ENCODE results near the gene CFAP157.

Gene CFAP157

DNA sequence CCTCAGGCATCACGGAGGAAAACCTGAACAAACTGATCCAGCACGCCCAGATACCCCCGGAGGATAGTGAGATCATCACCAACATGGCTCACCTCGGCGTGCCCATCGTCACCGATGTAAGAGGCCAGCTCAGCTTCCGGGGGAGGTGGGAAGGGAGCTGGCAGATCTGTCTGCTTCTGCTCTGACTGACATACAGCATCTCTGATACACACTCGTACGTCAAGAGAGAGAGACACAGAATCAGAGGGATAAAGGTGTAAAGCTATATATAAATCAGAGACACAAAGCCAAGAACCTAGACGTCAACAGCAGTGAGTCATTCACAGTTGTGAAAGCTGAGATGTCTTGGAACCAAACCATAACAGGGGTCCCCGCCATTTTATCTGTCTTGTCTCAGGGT, 30.1 kb upstream of the CFAP157 start:
- Histone ChIP-seq H3K36me3 (ENCODE audit: control insufficient read depth in 2 of 2, insufficient read depth in 2 of 2, low read length in 2 of 2) (peaks cover 0 to 24% of the 10 kb centered on the region in 2 donors), H3K27ac (ENCODE audit: low read depth in 2 of 2, low read length in 2 of 2) (no peak overlapping the region)

DNA sequence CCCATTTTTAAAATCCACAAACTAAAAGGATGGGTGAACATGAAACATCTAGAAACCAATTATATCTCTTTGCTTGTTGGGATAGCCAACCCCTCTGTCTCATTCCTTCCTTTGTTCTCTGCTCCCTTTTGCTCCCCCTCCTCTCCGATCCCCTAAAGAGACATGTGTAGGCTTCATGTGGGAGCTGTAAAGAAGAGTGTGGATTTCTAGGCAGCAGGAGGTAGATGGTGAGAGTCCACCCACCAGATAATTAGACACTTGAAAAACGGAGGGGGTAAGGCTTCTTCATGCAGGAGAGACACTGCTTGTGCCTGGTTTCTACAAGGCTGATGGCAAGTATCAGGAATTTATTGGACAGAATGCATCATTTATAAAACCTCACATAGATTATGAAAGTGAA, 27.3 kb upstream of the CFAP157 start:
- Histone ChIP-seq H3K27ac (ENCODE audit: low read depth in 2 of 2, low read length in 2 of 2) (no peak overlapping the region), H3K9ac (ENCODE audit: low read depth in 1 of 2, low read length in 2 of 2) (no peak overlapping the region), H3K9me3 (ENCODE audit: control insufficient read depth in 2 of 2, low read length in 2 of 2) (no peaks in the 10 kb centered on the region), H3K36me3 (ENCODE audit: control insufficient read depth in 2 of 2, insufficient read depth in 2 of 2, low read length in 2 of 2) (peaks cover 0 to 28% of the 10 kb centered on the region in 2 donors), H3K27me3 (ENCODE audit: control insufficient read depth in 2 of 2, insufficient read depth in 2 of 2, low read length in 2 of 2) (no peaks in the 10 kb centered on the region), H3K4me1 (ENCODE audit: control insufficient read depth in 2 of 2, insufficient read depth in 2 of 2, low read length in 2 of 2) (no peaks in the 10 kb centered on the region), H3K4me3 (ENCODE audit: low read length in 2 of 2) (no peak overlapping the region)

More for the DNA sequence above, 30.1 kb upstream of the CFAP157 start:
- no peaks in the 10 kb centered on the region for H3K4me1 ChIP-seq (ENCODE audit: control insufficient read depth in 2 of 2, insufficient read depth in 2 of 2, low read length in 2 of 2)
- no peak overlapping the region for H3K9ac ChIP-seq (ENCODE audit: low read depth in 1 of 2, low read length in 2 of 2)
- H3K9me3 ChIP-seq (ENCODE audit: control insufficient read depth in 2 of 2, low read length in 2 of 2) = no peaks in the 10 kb centered on the region
- H3K4me3 ChIP-seq (ENCODE audit: low read length in 2 of 2) = no peak overlapping the region
- no peaks in the 10 kb centered on the region for H3K27me3 ChIP-seq (ENCODE audit: control insufficient read depth in 2 of 2, insufficient read depth in 2 of 2, low read length in 2 of 2)

DNA sequence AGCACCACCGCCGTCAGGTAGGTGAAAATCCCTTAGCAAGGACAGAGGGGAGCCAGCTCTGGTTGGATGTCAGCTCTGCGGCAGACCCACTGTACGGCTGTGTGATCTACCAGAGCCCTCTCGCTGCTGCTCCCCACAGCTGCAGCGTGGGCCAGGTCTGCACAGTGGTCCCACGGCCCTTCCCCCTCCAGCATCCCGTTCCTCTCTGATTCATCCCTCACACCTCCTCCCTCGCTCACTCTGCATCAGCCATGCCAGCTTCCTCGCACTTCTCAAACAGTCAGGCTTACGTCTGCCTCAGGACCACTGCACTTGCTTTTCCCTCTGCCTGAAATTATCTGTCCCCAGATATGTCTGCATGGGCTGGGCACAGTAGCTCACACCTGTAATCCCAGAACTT, 26.6 kb upstream of the CFAP157 start:
- Histone ChIP-seq H3K9me3 (ENCODE audit: control insufficient read depth in 2 of 2, low read length in 2 of 2) (no peaks in the 10 kb centered on the region), H3K27me3 (ENCODE audit: control insufficient read depth in 2 of 2, insufficient read depth in 2 of 2, low read length in 2 of 2) (no peaks in the 10 kb centered on the region), H3K4me1 (ENCODE audit: control insufficient read depth in 2 of 2, insufficient read depth in 2 of 2, low read length in 2 of 2) (no peaks in the 10 kb centered on the region), H3K27ac (ENCODE audit: low read depth in 2 of 2, low read length in 2 of 2) (no peak overlapping the region), H3K36me3 (ENCODE audit: control insufficient read depth in 2 of 2, insufficient read depth in 2 of 2, low read length in 2 of 2) (peaks cover 0 to 28% of the 10 kb centered on the region in 2 donors), H3K4me3 (ENCODE audit: low read length in 2 of 2) (no peak overlapping the region), H3K9ac (ENCODE audit: low read depth in 1 of 2, low read length in 2 of 2) (no peak overlapping the region)

DNA sequence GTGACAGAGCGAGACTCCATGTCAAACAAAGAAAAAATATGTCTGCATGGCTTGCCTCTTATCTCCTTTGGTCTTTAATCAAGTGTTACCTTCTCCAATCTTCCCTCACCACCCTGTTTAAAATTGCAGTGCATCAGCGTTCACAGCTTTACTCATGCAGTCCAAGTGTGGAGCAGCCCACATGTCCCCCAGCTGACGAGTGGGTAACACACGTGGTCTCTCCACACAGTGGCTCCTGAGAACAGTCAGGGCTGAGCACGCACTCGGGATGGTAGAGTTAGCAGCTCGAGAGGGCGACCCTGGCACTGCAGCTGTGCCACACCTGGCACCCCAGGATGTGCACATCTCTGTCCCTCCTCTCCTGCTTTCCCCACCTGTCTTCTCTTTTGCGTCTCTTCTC, 25.9 kb upstream of the CFAP157 start:
- Histone ChIP-seq H3K4me1 (ENCODE audit: control insufficient read depth in 2 of 2, insufficient read depth in 2 of 2, low read length in 2 of 2) (no peaks in the 10 kb centered on the region), H3K36me3 (ENCODE audit: control insufficient read depth in 2 of 2, insufficient read depth in 2 of 2, low read length in 2 of 2) (peaks cover 0 to 22% of the 10 kb centered on the region in 2 donors), H3K27me3 (ENCODE audit: control insufficient read depth in 2 of 2, insufficient read depth in 2 of 2, low read length in 2 of 2) (no peaks in the 10 kb centered on the region), H3K9me3 (ENCODE audit: control insufficient read depth in 2 of 2, low read length in 2 of 2) (no peaks in the 10 kb centered on the region), H3K9ac (ENCODE audit: low read depth in 1 of 2, low read length in 2 of 2) (no peak overlapping the region), H3K4me3 (ENCODE audit: low read length in 2 of 2) (no peak overlapping the region), H3K27ac (ENCODE audit: low read depth in 2 of 2, low read length in 2 of 2) (no peak overlapping the region)

DNA sequence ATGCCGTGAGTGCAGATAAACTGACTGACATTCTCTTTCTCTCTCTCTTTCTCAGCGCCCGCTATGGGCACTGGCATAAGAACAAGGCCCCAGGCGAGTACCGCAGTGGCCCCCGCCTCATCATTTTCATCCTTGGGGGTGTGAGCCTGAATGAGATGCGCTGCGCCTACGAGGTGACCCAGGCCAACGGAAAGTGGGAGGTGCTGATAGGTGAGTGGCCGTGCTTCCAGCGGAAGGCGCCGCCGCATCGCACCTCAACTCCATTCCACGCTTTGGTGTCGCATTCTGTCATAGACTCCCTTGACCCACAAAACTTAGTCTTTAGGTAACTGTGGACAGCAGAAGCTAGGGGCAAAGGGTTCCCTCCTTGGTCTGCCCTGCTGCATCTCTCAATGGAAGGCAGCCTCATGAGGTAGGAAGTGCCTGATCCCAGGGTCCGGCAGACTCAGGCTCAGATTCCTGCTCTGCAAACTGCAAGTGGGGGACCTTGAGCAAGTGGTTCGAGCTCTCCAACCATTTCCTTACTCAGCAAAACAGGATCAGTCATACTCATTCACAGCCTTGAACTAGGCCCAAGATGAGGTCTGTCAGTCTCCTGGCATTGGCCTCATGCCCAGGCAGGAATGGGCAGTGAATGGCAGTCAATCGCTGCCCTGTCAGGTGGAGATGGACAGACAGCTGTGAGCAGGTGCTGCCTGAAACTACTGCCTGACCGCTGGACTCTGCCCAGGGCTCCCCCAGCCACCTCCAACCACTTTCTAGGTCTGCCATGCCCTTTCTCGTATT, 24.2 kb upstream of the CFAP157 start:
- H3K36me3 ChIP-seq (ENCODE audit: control insufficient read depth in 2 of 2, insufficient read depth in 2 of 2, low read length in 2 of 2) = peaks cover 0 to 23% of the 10 kb centered on the region in 2 donors
- no peaks in the 10 kb centered on the region for H3K4me1 ChIP-seq (ENCODE audit: control insufficient read depth in 2 of 2, insufficient read depth in 2 of 2, low read length in 2 of 2)

DNA sequence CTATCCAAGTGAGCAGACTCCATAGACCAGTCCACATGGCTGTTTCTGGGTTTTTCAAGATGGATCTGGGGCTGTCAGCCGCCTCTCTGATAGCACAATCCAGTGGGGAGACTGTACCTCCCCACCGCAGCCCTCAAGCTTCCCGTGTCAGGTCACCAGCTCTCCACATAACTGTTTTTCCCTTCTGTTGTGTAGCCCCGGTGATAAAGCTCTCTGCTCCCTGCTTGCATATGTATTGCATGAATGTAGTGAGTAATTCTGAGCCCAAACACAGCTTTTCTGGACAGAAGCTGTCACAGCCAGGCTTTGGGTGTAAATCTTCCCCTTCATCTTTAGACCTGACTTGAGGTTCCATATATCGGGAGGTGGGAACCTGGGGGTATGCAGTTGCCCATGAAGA, 23.1 kb upstream of the CFAP157 start:
- Histone ChIP-seq H3K36me3 (ENCODE audit: control insufficient read depth in 2 of 2, insufficient read depth in 2 of 2, low read length in 2 of 2) (peaks cover 0 to 20% of the 10 kb centered on the region in 2 donors), H3K4me1 (ENCODE audit: control insufficient read depth in 2 of 2, insufficient read depth in 2 of 2, low read length in 2 of 2) (no peaks in the 10 kb centered on the region), H3K27me3 (ENCODE audit: control insufficient read depth in 2 of 2, insufficient read depth in 2 of 2, low read length in 2 of 2) (no peaks in the 10 kb centered on the region), H3K27ac (ENCODE audit: low read depth in 2 of 2, low read length in 2 of 2) (no peak overlapping the region), H3K9ac (ENCODE audit: low read depth in 1 of 2, low read length in 2 of 2) (no peak overlapping the region), H3K4me3 (ENCODE audit: low read length in 2 of 2) (no peak overlapping the region), H3K9me3 (ENCODE audit: control insufficient read depth in 2 of 2, low read length in 2 of 2) (no peaks in the 10 kb centered on the region)

More for the DNA sequence above, 24.2 kb upstream of the CFAP157 start:
- Histone ChIP-seq H3K4me3 (ENCODE audit: low read length in 2 of 2) (no peak overlapping the region), H3K27ac (ENCODE audit: low read depth in 2 of 2, low read length in 2 of 2) (no peak overlapping the region), H3K9ac (ENCODE audit: low read depth in 1 of 2, low read length in 2 of 2) (no peak overlapping the region), H3K9me3 (ENCODE audit: control insufficient read depth in 2 of 2, low read length in 2 of 2) (no peaks in the 10 kb centered on the region), H3K27me3 (ENCODE audit: control insufficient read depth in 2 of 2, insufficient read depth in 2 of 2, low read length in 2 of 2) (no peaks in the 10 kb centered on the region)

DNA sequence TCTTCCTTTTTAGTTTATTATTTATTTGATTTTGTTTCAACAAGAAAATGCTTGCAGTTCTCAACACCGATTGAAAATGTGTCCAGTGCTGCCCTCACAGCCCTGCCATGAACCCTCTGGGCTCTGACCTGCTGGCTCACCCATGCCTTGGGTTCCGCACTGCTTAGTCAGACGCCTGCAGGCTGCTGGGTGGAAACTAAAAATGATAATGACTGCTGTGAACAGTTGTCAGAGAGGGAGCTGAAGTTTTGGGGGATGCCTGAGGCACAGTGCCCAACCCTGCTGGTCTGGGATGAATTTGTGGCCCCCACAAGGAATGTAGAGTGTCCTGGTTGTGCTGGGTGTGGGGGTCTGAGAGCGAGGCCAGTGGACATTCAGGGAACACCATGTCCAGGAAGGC, 22.2 kb upstream of the CFAP157 start:
- H3K9ac ChIP-seq (ENCODE audit: low read depth in 1 of 2, low read length in 2 of 2) = no peak overlapping the region
- no peak overlapping the region for H3K4me3 ChIP-seq (ENCODE audit: low read length in 2 of 2)
- H3K27ac ChIP-seq (ENCODE audit: low read depth in 2 of 2, low read length in 2 of 2) = no peak overlapping the region
- no peaks in the 10 kb centered on the region for H3K4me1 ChIP-seq (ENCODE audit: control insufficient read depth in 2 of 2, insufficient read depth in 2 of 2, low read length in 2 of 2)
- H3K27me3 ChIP-seq (ENCODE audit: control insufficient read depth in 2 of 2, insufficient read depth in 2 of 2, low read length in 2 of 2) = no peaks in the 10 kb centered on the region
- peaks cover 0 to 18% of the 10 kb centered on the region in 2 donors for H3K36me3 ChIP-seq (ENCODE audit: control insufficient read depth in 2 of 2, insufficient read depth in 2 of 2, low read length in 2 of 2)
- no peaks in the 10 kb centered on the region for H3K9me3 ChIP-seq (ENCODE audit: control insufficient read depth in 2 of 2, low read length in 2 of 2)

DNA sequence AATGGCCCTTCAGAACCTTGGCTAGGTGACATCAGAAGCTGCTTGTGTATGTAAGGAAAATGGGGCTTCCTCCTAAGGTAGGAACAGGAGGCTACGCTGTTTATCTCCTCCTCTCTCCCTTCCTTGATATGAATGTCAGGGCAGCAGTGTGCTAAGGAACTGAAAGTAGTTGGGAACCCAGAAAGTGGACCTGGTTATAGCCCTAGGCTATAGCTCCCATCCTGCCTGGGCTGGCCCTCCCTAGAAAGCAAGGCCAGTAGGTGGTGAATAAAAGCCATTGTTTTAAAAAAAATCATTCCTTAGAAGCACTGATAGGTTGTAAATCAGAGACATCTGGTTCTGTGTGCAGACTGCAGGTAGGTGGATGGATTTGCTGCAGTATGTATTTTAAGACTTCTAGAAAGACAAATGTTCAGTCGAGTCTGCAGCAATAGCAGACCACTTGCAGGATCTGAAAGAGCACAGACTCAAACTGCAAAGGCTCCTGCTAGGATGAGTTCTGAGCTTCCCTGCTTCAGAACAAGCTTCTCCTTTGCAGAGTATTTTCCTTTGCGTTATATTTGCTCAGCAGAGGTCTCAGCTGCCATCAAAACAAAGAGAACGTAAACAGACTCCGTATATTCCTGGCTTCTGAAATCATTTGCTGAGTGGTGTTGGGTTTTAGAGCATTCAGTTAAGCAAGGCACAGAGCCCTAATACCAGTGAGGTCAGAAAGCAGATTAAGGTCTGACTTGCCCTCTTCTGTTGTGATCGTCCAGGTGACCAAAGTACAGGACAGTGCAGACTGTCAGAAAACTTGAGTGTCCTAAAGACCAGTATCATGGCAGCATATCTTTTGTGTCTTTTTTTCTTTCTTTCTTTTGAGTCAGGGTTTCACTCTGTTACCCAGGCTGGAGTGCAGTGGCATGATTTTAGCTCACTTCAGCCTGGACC, 20.1 kb upstream of the CFAP157 start:
- no peak overlapping the region for H3K27ac ChIP-seq (ENCODE audit: low read depth in 2 of 2, low read length in 2 of 2)
- no peak overlapping the region for H3K4me3 ChIP-seq (ENCODE audit: low read length in 2 of 2)
- H3K9ac ChIP-seq (ENCODE audit: low read depth in 1 of 2, low read length in 2 of 2) = no peak overlapping the region
- no peaks in the 10 kb centered on the region for H3K27me3 ChIP-seq (ENCODE audit: control insufficient read depth in 2 of 2, insufficient read depth in 2 of 2, low read length in 2 of 2)
- H3K9me3 ChIP-seq (ENCODE audit: control insufficient read depth in 2 of 2, low read length in 2 of 2) = no peaks in the 10 kb centered on the region
- H3K36me3 ChIP-seq (ENCODE audit: control insufficient read depth in 2 of 2, insufficient read depth in 2 of 2, low read length in 2 of 2) = peaks cover 3 to 15% of the 10 kb centered on the region in 2 donors
- H3K4me1 ChIP-seq (ENCODE audit: control insufficient read depth in 2 of 2, insufficient read depth in 2 of 2, low read length in 2 of 2) = no peaks in the 10 kb centered on the region

DNA sequence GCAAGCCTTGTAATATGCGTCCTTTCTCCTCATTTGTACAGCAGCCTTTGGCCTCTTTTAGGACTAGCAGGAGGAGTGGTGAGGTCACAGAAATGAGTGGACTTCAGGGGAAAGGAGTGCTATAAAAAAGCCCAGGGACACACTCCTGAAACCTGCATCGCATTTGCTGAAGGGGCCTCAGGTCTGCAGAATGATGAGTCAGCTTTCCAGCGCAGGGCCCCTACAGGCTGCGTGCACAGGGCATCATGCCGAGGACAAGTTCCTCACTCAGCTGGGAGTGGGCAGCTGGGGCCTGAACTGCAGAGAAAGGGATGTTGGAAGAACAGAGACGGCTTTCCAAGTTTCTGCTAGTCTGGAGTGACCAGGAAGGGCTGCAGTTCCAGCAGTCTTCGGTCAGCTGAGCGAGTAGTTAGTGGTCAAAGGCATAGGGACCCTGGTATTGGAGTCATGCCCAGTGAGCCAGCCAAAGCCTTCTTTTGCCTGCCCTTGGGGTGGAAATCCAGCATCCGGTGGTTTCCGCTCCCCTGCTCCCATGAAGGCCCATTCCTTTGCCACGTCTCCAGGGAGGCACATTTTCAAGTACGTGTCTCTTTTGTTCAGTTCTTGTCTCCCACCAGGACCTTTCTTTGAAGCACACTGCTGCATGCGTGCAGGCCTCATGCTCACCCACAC, 17.3 kb upstream of the CFAP157 start:
- Histone ChIP-seq H3K27me3 (ENCODE audit: control insufficient read depth in 2 of 2, insufficient read depth in 2 of 2, low read length in 2 of 2) (no peaks in the 10 kb centered on the region), H3K36me3 (ENCODE audit: control insufficient read depth in 2 of 2, insufficient read depth in 2 of 2, low read length in 2 of 2) (peaks cover 3 to 6% of the 10 kb centered on the region in 2 donors), H3K9ac (ENCODE audit: low read depth in 1 of 2, low read length in 2 of 2) (no peak overlapping the region)

DNA sequence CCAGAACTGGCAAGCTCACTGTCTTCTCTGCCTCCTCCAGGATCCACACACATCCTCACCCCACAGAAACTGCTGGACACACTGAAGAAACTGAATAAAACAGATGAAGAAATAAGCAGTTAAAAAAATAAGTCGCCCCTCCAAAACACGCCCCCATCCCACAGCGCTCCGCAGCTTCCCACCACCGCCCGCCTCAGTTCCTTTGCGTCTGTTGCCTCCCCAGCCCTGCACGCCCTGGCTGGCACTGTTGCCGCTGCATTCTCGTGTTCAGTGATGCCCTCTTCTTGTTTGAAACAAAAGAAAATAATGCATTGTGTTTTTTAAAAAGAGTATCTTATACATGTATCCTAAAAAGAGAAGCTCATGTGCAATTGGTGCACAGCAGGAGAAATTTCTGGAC, 16.1 kb upstream of the CFAP157 start:
- H3K36me3 ChIP-seq (ENCODE audit: control insufficient read depth in 2 of 2, insufficient read depth in 2 of 2, low read length in 2 of 2) = peaks cover 3 to 6% of the 10 kb centered on the region in 2 donors
- no peaks in the 10 kb centered on the region for H3K4me1 ChIP-seq (ENCODE audit: control insufficient read depth in 2 of 2, insufficient read depth in 2 of 2, low read length in 2 of 2)
- H3K4me3 ChIP-seq (ENCODE audit: low read length in 2 of 2) = no peak overlapping the region
- H3K9me3 ChIP-seq (ENCODE audit: control insufficient read depth in 2 of 2, low read length in 2 of 2) = no peaks in the 10 kb centered on the region
- no peak overlapping the region for H3K9ac ChIP-seq (ENCODE audit: low read depth in 1 of 2, low read length in 2 of 2)
- H3K27me3 ChIP-seq (ENCODE audit: control insufficient read depth in 2 of 2, insufficient read depth in 2 of 2, low read length in 2 of 2) = no peaks in the 10 kb centered on the region
- no peak overlapping the region for H3K27ac ChIP-seq (ENCODE audit: low read depth in 2 of 2, low read length in 2 of 2)

More for the DNA sequence above, 17.3 kb upstream of the CFAP157 start:
- Histone ChIP-seq H3K9me3 (ENCODE audit: control insufficient read depth in 2 of 2, low read length in 2 of 2) (no peaks in the 10 kb centered on the region), H3K4me3 (ENCODE audit: low read length in 2 of 2) (no peak overlapping the region), H3K4me1 (ENCODE audit: control insufficient read depth in 2 of 2, insufficient read depth in 2 of 2, low read length in 2 of 2) (no peaks in the 10 kb centered on the region), H3K27ac (ENCODE audit: low read depth in 2 of 2, low read length in 2 of 2) (no peak overlapping the region)

Data from mucosa of rectum (tissue), 2 donors.